Memory B cell (primary cell): ENCODE measurements around the gene SGK1.
"Not testable (repeated sequence)": the region's sequence is repeated elsewhere in the genome, so short reads cannot be mapped to it uniquely, and the experiment has no call there.

Source experiments
- ATAC-seq: fragments of 150-1000 bp; cut with Tn5 transposase; 2 replicates; pipeline ENCODE4 v1.10.0; 2021; ENCODE audit warnings: low read depth, mild to moderate bottlenecking, moderate library complexity
- DNase-seq, 2 donors: peaks; one replicate each; pipeline ENCODE4 v3.0.0; 2022; ENCODE audit warnings: low spot score in 2 of 2
- H3K27ac Mint-ChIP-seq: one replicate; pipeline ENCODE4 v1.8.0; 2022; ENCODE audit warnings: mild to moderate bottlenecking, moderate library complexity, mixed read lengths
- H3K27me3 Mint-ChIP-seq: one replicate; pipeline ENCODE4 v1.8.0; 2022; ENCODE audit warnings: mixed read lengths
- H3K36me3 Mint-ChIP-seq: one replicate; pipeline ENCODE4 v1.8.0; 2022; ENCODE audit warnings: mild to moderate bottlenecking, mixed read lengths
- H3K4me1 Mint-ChIP-seq: one replicate; pipeline ENCODE4 v1.8.0; 2022; ENCODE audit warnings: mixed read lengths
- H3K4me3 Mint-ChIP-seq: one replicate; pipeline ENCODE4 v1.8.0; 2022; ENCODE audit warnings: mild to moderate bottlenecking, moderate library complexity, mixed read lengths
- H3K9me3 Mint-ChIP-seq: one replicate; pipeline ENCODE4 v1.8.0; 2022; ENCODE audit warnings: mixed read lengths

SGK1 gene

GRCh38 chr6:134307075-134307474 is 10.8 kb downstream of the SGK1 start:
- ATAC-seq (no peak), DNase-seq (no peak)
- no peak overlapping the region for H3K4me3 Mint-ChIP-seq
- no peaks in the 10 kb centered on the region for H3K36me3 Mint-ChIP-seq
- no peaks in the 10 kb centered on the region for H3K27me3 Mint-ChIP-seq
- H3K4me1 Mint-ChIP-seq, result no peaks in the 10 kb centered on the region
- H3K9me3 Mint-ChIP-seq, result no peaks in the 10 kb centered on the region
- no peak overlapping the region for H3K27ac Mint-ChIP-seq

GRCh38 chr6:134304381-134304780 is 13.5 kb downstream of the SGK1 start:
- ATAC-seq, H3K4me3 Mint-ChIP-seq, H3K27ac Mint-ChIP-seq, H3K27me3 Mint-ChIP-seq, DNase-seq, H3K4me1 Mint-ChIP-seq, H3K9me3 Mint-ChIP-seq, H3K36me3 Mint-ChIP-seq: not testable (repeated sequence)

- H3K4me1 Mint-ChIP-seq, result no peaks in the 10 kb centered on the region
- no peak overlapping the region for H3K27ac Mint-ChIP-seq
- no peaks in the 10 kb centered on the region for H3K36me3 Mint-ChIP-seq
- ATAC-seq (no peak), DNase-seq (no peak)
- H3K27me3 Mint-ChIP-seq, result no peaks in the 10 kb centered on the region
- H3K4me3 Mint-ChIP-seq, result no peak overlapping the region
- H3K9me3 Mint-ChIP-seq, result peaks cover 2% of the 10 kb centered on the region
Observed at GRCh38 chr6:134303891-134304290, 14.0 kb downstream of the SGK1 start.

GRCh38 chr6:134299236-134299635 is 18.7 kb downstream of the SGK1 start:
- DNase-seq (no peak), ATAC-seq (no peak)
- Mint-ChIP-seq H3K4me3 (no peak overlapping the region), H3K27ac (no peak overlapping the region), H3K4me1 (peaks cover 8% of the 10 kb centered on the region), H3K9me3 (peaks cover 2% of the 10 kb centered on the region), H3K36me3 (no peaks in the 10 kb centered on the region), H3K27me3 (no peaks in the 10 kb centered on the region)

- DNase-seq, result no peak
Observed at GRCh38 chr6:134296762-134297161, 21.1 kb downstream of the SGK1 start.

GRCh38 chr6:134295953-134296553 is 21.9 kb downstream of the SGK1 start:
- H3K4me3 Mint-ChIP-seq, result no peak overlapping the region
- no peaks in the 10 kb centered on the region for H3K36me3 Mint-ChIP-seq
- peaks cover 2% of the 10 kb centered on the region for H3K9me3 Mint-ChIP-seq
- no peaks in the 10 kb centered on the region for H3K27me3 Mint-ChIP-seq
- DNase-seq (no peak), ATAC-seq (peak; percentile 65)
- peaks cover 8% of the 10 kb centered on the region for H3K4me1 Mint-ChIP-seq
- H3K27ac Mint-ChIP-seq, result peak overlapping the region; percentile 55

More at GRCh38 chr6:134296762-134297161, 21.1 kb downstream of the SGK1 start:
- H3K27me3 Mint-ChIP-seq, result no peaks in the 10 kb centered on the region
- H3K36me3 Mint-ChIP-seq, result no peaks in the 10 kb centered on the region
- H3K4me3 Mint-ChIP-seq, result no peak overlapping the region
- ATAC-seq, result no peak
- H3K9me3 Mint-ChIP-seq, result peaks cover 2% of the 10 kb centered on the region
- no peak overlapping the region for H3K27ac Mint-ChIP-seq
- peaks cover 8% of the 10 kb centered on the region for H3K4me1 Mint-ChIP-seq

GRCh38 chr6:134293659-134294161 is 24.2 kb downstream of the SGK1 start:
- H3K4me3 Mint-ChIP-seq, result no peak overlapping the region
- no peak for ATAC-seq
- H3K36me3 Mint-ChIP-seq, result no peaks in the 10 kb centered on the region
- DNase-seq, result no peak
- H3K27me3 Mint-ChIP-seq, result no peaks in the 10 kb centered on the region
- peak overlapping the region; percentile 11 for H3K27ac Mint-ChIP-seq
- H3K9me3 Mint-ChIP-seq, result no peaks in the 10 kb centered on the region
- H3K4me1 Mint-ChIP-seq, result peaks cover 12% of the 10 kb centered on the region

- H3K36me3 Mint-ChIP-seq, result no peaks in the 10 kb centered on the region
- no peak overlapping the region for H3K27ac Mint-ChIP-seq
- no peaks in the 10 kb centered on the region for H3K27me3 Mint-ChIP-seq
- ATAC-seq, result no peak
- H3K9me3 Mint-ChIP-seq, result no peaks in the 10 kb centered on the region
- H3K4me3 Mint-ChIP-seq, result no peak overlapping the region
- H3K4me1 Mint-ChIP-seq, result peaks cover 19% of the 10 kb centered on the region
- no peak for DNase-seq
Observed at GRCh38 chr6:134291156-134291555, 26.8 kb downstream of the SGK1 start.

- DNase-seq (no peak), ATAC-seq (no peak)
- Mint-ChIP-seq H3K36me3 (no peaks in the 10 kb centered on the region), H3K9me3 (no peaks in the 10 kb centered on the region), H3K4me3 (no peak overlapping the region), H3K27me3 (no peaks in the 10 kb centered on the region), H3K4me1 (peaks cover 14% of the 10 kb centered on the region), H3K27ac (peak overlapping the region; percentile 77)
Observed at GRCh38 chr6:134289204-134289575, 28.7 kb downstream of the SGK1 start.

GRCh38 chr6:134288538-134289203 is 29.2 kb downstream of the SGK1 start:
- H3K4me3 Mint-ChIP-seq, result no peak overlapping the region
- DNase-seq (peak in 1 of 2 donors; percentile 16), ATAC-seq (peak; percentile 84)
- peak overlapping the region; percentile 77 for H3K27ac Mint-ChIP-seq
- peaks cover 14% of the 10 kb centered on the region for H3K4me1 Mint-ChIP-seq
- H3K36me3 Mint-ChIP-seq, result no peaks in the 10 kb centered on the region
- H3K27me3 Mint-ChIP-seq, result no peaks in the 10 kb centered on the region
- no peaks in the 10 kb centered on the region for H3K9me3 Mint-ChIP-seq

GRCh38 chr6:134287859-134288537 is 29.9 kb downstream of the SGK1 start:
- Mint-ChIP-seq H3K36me3 (no peaks in the 10 kb centered on the region), H3K4me3 (no peak overlapping the region), H3K27ac (peak overlapping the region; percentile 77), H3K4me1 (peaks cover 14% of the 10 kb centered on the region), H3K27me3 (no peaks in the 10 kb centered on the region), H3K9me3 (no peaks in the 10 kb centered on the region)
- no peak for DNase-seq
- ATAC-seq, result peak; percentile 21

GRCh38 chr6:134282816-134283215 is 35.1 kb downstream of the SGK1 start:
- DNase-seq, result no peak
- H3K27ac Mint-ChIP-seq, result no peak overlapping the region
- ATAC-seq, result no peak
- H3K4me1 Mint-ChIP-seq, result peaks cover under 1% of the 10 kb centered on the region
- H3K36me3 Mint-ChIP-seq, result no peaks in the 10 kb centered on the region
- H3K4me3 Mint-ChIP-seq, result no peak overlapping the region
- no peaks in the 10 kb centered on the region for H3K9me3 Mint-ChIP-seq
- no peaks in the 10 kb centered on the region for H3K27me3 Mint-ChIP-seq

GRCh38 chr6:134281388-134281787 is 36.5 kb downstream of the SGK1 start:
- Mint-ChIP-seq H3K36me3 (no peaks in the 10 kb centered on the region), H3K27me3 (no peaks in the 10 kb centered on the region), H3K4me1 (peaks cover under 1% of the 10 kb centered on the region), H3K27ac (peak overlapping the region; percentile 54), H3K9me3 (no peaks in the 10 kb centered on the region), H3K4me3 (no peak overlapping the region)
- ATAC-seq (no peak), DNase-seq (no peak)

GRCh38 chr6:134278000-134278399 is 39.9 kb downstream of the SGK1 start:
- H3K4me3 Mint-ChIP-seq, result no peak overlapping the region
- H3K4me1 Mint-ChIP-seq, result peaks cover 4% of the 10 kb centered on the region
- H3K9me3 Mint-ChIP-seq, result no peaks in the 10 kb centered on the region
- DNase-seq, result no peak
- H3K27me3 Mint-ChIP-seq, result no peaks in the 10 kb centered on the region
- H3K36me3 Mint-ChIP-seq, result no peaks in the 10 kb centered on the region
- no peak for ATAC-seq
- H3K27ac Mint-ChIP-seq, result no peak overlapping the region
